Raji (cell line): ENCODE data around the gene RSRC1.
A peak's percentile ranks its signal among the peaks of the same experiment; 100 is the strongest.

Experiments used
- POLR2A ChIP-seq: IDR thresholded peaks from 2 replicates; pipeline ENCODE4 v1.6.1; 2011; ENCODE audit warnings: low read depth, low read length, control low read depth; ENCODE audit not compliant: insufficient read depth

RSRC1 gene, protein sequence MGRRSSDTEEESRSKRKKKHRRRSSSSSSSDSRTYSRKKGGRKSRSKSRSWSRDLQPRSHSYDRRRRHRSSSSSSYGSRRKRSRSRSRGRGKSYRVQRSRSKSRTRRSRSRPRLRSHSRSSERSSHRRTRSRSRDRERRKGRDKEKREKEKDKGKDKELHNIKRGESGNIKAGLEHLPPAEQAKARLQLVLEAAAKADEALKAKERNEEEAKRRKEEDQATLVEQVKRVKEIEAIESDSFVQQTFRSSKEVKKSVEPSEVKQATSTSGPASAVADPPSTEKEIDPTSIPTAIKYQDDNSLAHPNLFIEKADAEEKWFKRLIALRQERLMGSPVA

GRCh38 chr3:158109804-158110657 lies at the start of gene RSRC1:
Gene RSRC1, plus strand, starts transcription at chr3:158110089. Its CDS starts 12,016 bp downstream, at chr3:158122105.
- TF ChIP-seq POLR2A, result peak; percentile 89

DNA sequence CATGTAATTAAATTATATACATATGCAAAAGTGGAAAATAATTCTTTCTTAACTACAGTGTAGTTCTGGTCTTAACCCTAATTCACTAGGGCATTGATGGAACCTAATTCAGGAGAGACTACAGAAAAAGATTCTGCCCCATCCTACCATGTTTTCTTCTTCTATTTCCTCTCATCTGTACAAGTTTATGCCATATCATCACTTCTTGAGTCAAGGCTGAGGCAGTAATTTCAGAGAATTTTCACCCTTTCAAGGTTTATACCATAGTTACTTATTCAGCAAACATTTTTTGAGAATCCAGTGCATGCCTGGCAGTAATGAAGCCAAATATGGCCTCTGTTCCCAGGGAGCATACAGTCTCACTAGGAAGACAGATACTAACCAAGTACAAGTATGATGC lies 37.1 kb upstream of the RSRC1 start:
- TF ChIP-seq POLR2A, result no peak

DNA sequence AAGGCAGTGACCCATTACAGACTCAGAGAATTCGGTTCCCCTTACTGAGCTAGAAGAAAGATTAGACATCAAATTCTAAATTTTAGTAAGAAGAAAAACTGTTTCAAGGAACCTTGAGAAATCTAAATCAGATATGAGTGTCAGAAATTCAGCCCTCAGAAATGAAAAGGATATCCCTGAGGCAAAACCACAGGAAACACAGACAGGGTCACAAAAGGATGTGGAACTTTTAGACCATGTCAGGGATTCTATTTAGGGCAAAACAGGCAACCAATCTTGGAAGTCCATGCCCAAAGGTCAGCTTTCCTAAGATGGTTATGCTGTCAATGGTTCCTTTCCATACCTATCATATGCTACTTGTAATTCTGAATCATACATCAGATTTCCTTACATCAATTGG lies 35.3 kb upstream of the RSRC1 start:
- TF ChIP-seq POLR2A, result no peak

- no peak for TF ChIP-seq POLR2A
These were observed 30.3 kb upstream of the RSRC1 start for GRCh38 chr3:158079599-158079998.

DNA sequence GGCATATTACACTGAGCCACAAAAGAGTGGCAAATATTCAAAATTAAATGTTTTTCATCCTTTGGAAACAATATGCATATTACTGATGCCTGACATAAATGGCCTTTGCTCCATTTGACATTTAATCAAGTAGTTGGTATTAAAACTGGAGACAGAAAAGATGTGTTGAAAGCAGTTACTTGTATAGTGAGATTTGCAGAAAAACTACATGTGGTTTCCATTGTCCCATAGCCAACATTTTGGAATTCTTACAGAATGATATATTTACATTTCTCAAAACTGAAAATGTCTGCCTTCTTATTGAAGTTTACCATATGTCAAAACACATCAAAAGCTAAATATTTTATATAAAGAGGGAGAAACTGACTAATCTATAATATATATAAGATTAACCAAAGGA lies 25.2 kb upstream of the RSRC1 start:
- TF ChIP-seq POLR2A, result no peak

DNA sequence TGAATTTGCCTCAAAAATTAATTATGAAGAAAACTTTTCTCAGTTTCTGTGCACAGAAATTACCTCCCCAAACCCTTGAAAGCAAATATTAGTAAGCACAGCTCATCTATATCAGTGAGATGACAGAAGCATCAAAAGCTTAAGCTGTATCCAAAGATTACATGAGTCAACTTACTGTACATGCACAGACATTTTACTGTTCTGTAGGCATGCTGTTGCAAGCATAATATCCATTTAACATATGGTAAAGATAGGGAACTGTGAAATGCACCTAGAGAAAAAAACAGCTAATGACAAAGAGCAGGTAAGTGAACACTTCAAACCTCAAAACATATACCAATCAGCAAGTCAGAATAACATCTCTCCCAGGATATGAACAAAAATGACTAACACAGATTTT lies 24.5 kb upstream of the RSRC1 start:
- TF ChIP-seq POLR2A, result no peak

DNA sequence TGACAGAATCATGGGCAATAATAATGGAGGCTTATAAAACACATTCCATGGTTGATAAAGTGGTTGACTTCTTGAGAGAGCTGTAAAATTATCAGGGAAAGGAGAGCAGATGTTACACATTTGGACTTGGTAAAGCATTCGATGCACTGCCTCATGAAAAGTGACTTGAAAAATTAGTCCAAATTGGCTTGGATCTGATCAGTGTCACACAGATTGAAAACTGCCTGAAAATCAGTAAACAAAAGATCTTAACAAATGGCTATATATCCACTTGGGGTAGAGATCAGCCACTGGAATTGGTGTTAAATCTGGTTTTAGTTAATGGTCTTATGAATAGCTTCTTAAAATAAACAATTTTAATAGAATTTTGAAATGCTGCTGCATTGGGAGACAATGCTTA lies 24.0 kb upstream of the RSRC1 start:
- no peak for TF ChIP-seq POLR2A

DNA sequence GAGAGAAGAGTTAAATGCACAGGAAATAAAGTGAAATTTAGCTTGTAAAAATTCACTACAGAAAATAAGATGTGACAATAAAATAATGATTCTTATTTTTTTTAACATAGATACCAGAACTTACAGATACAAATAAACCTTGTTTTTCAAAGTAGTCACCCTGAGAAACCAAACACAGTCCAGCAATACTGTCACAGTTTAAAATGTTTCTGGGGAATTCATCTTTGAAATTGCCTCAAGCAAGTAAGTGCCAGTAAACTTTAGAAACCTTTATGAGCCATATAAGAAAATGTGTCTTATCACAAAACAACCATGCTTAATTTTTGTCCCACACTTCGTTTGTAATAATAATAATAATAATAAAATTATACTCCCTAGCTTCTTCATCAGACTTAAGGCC lies 23.5 kb upstream of the RSRC1 start:
- no peak for TF ChIP-seq POLR2A

- TF ChIP-seq POLR2A, result no peak
These were observed 23.1 kb upstream of the RSRC1 start for GRCh38 chr3:158086776-158087175.

DNA sequence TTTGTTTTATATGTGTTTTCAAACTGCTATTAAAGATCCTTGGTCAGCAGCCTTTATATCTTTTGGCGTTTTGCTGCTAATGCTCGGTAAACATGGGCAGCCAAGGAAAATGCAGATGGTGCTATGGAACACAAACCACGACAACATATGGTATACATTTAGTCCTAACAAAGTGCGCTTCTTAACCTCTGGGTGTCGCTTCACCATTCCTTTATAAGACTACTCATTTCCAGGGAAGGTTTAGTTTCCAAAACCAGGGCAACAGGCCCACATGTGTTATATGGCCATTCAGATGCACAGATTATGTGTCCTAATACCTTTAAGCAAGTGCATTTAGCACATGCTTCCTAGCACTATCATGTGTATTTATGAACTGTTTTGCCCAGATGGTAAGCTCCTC lies 18.4 kb upstream of the RSRC1 start:
- TF ChIP-seq POLR2A, result no peak

GRCh38 chr3:158093526-158093925 lies 16.4 kb upstream of the RSRC1 start:
- no peak for TF ChIP-seq POLR2A

DNA sequence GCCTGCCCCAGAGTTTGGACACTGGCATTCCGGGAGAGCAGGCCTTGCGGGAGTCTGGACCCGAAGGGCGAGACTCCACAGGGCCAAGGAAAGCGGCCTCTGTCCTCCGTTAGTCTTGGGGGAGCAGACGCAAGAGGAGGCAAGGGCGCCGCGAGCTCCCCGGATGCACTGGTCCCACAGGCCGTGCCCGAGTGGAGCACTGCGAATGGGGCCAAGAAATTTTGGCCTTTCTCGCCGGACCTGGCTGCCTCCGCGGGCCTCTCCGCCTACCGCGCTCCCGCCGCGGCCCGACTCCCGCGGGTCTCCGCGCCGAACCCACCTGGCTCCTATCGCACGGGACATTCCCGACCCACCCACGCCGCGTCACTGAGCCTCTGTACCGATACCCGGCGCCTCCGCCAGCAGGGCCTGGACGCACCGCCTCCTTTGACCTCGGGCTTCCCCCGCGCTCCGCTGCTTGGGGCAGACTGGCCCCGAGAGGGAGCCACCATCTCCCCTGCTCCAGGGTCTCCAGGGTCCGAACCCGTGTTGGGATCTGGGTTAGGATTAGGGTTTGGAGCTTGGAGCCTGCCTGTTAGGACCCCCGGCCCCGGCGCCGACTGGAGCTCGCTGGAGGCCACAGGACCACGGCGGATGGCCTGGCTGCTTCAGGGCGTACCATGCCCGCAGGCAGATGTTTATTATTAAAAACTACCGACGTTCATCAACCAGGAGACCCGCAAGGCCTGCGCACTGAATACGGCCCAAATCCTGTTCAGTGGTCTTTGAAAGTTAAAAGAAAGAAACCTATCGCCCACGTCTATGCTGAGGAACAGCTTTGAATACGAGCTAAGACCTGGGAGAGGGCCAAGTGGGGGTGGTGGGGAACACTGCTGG lies 15.4 kb upstream of the RSRC1 start:
- TF ChIP-seq POLR2A, result no peak

GRCh38 chr3:158095111-158095813 lies 14.6 kb upstream of the RSRC1 start:
- TF ChIP-seq POLR2A, result no peak

- TF ChIP-seq POLR2A, result no peak
These were observed 13.8 kb upstream of the RSRC1 start for GRCh38 chr3:158095814-158096704.
